GM23338 (cell line): Measurements from ENCODE around the gene NGF. TPM values are rescaled to one million over a fixed set of nuclear protein-coding genes. Genes with fewer than 3 reads are reported as not detected.
A peak's percentile ranks its signal among the peaks of the same experiment; 100 is the strongest.

ENCODE experiments used
- ATAC-seq: fragments of 200-7000 bp; cut with Tn5 transposase; 3 replicates; pipeline ENCODE4 v1.9.1; 2020
- DNase-seq: peaks from one replicate; pipeline ENCODE4 v3.0.0-alpha.2; 2015; ENCODE audit warnings: low spot score
- H2AFZ ChIP-seq: fragments of 200-600 bp; sonication (generic); 2 replicates; pipeline ENCODE4 v1.8.0; 2016; ENCODE audit warnings: antibody characterized with exemption, mild to moderate bottlenecking, moderate library complexity
- H3F3A ChIP-seq: fragments of 200-600 bp; sonication (generic); replicated peaks from 2 replicates; pipeline ENCODE4 v1.8.0; 2017; ENCODE audit warnings: antibody characterized with exemption, mixed run types, low read depth
- H3K27ac ChIP-seq: fragments of 200-600 bp; sonication (generic); 2 replicates; pipeline ENCODE4 v1.6.1; 2016; ENCODE audit warnings: low read depth
- H3K27me3 ChIP-seq: fragments of 200-600 bp; sonication (generic); 2 replicates; pipeline ENCODE4 v1.8.0; 2016; ENCODE audit warnings: mild to moderate bottlenecking, mixed run types, moderate library complexity; ENCODE audit not compliant: insufficient read depth
- H3K36me3 ChIP-seq: fragments of 200-600 bp; sonication (generic); 2 replicates; pipeline ENCODE4 v1.8.0; 2016; ENCODE audit warnings: mild to moderate bottlenecking; ENCODE audit not compliant: insufficient read depth
- H3K4me1 ChIP-seq: fragments of 200-600 bp; sonication (generic); 2 replicates; pipeline ENCODE4 v1.8.0; 2016; ENCODE audit warnings: mild to moderate bottlenecking, moderate library complexity; ENCODE audit not compliant: insufficient read depth
- H3K4me2 ChIP-seq: fragments of 200-600 bp; sonication (generic); 2 replicates; pipeline ENCODE4 v1.7.1; 2017; ENCODE audit warnings: mixed run types
- H3K4me3 ChIP-seq: fragments of 200-600 bp; sonication (generic); 2 replicates; pipeline ENCODE4 v1.6.1; 2016; ENCODE audit warnings: mixed run types
- H3K79me2 ChIP-seq: fragments of 200-600 bp; sonication (generic); replicated peaks from 2 replicates; pipeline ENCODE4 v1.8.0; 2017; ENCODE audit warnings: mild to moderate bottlenecking; ENCODE audit not compliant: insufficient read depth
- H3K9me2 ChIP-seq: fragments of 200-600 bp; sonication (generic); 2 replicates; pipeline ENCODE4 v1.8.0; 2017; ENCODE audit not compliant: insufficient read depth
- H4K20me1 ChIP-seq: fragments of 200-600 bp; sonication (generic); replicated peaks from 2 replicates; pipeline ENCODE4 v1.8.0; 2017; ENCODE audit warnings: mild to moderate bottlenecking; ENCODE audit not compliant: insufficient read depth
- H3K27ac Mint-ChIP-seq: 2 replicates; pipeline ENCODE4 v1.8.0; 2020; ENCODE audit warnings: inconsistent platforms, mild to moderate bottlenecking, moderate library complexity, mixed read lengths
- H3K27me3 Mint-ChIP-seq: 3 replicates; pipeline ENCODE4 v1.8.0; 2022; ENCODE audit warnings: low read depth, mild to moderate bottlenecking, moderate library complexity, mixed read lengths, inconsistent platforms; ENCODE audit not compliant: insufficient read depth, poor library complexity
- H3K36me3 Mint-ChIP-seq: 3 replicates; pipeline ENCODE4 v1.8.0; 2021; ENCODE audit warnings: low read depth, mild to moderate bottlenecking, inconsistent platforms, moderate library complexity, mixed read lengths
- H3K4me1 Mint-ChIP-seq: 3 replicates; pipeline ENCODE4 v1.8.0; 2020; ENCODE audit warnings: mild to moderate bottlenecking, inconsistent platforms, mixed read lengths
- H3K4me3 Mint-ChIP-seq: 3 replicates; pipeline ENCODE4 v1.8.0; 2021; ENCODE audit warnings: moderate library complexity, mild to moderate bottlenecking, inconsistent platforms, mixed read lengths
- H3K9me3 Mint-ChIP-seq: 3 replicates; pipeline ENCODE4 v1.8.0; 2020; ENCODE audit warnings: moderate library complexity, mild to moderate bottlenecking, inconsistent platforms, mixed read lengths
- CREB1 ChIP-seq: fragments of 250-450 bp; sonication (Bioruptor Pico); IDR thresholded peaks from 2 replicates; pipeline ENCODE4 v1.5.0; 2020; ENCODE audit warnings: low read depth, mild to moderate bottlenecking, moderate library complexity
- EZH2 ChIP-seq: fragments of 200-600 bp; sonication (generic); IDR thresholded peaks from one replicate; pipeline ENCODE4 v1.8.0; 2017; ENCODE audit warnings: antibody characterized with exemption, mild to moderate bottlenecking, low read depth; ENCODE audit not compliant: unreplicated experiment
- EZH2phosphoT487 ChIP-seq: fragments of 200-600 bp; sonication (generic); IDR thresholded peaks from one replicate; pipeline ENCODE4 v1.8.1; 2018; ENCODE audit warnings: antibody characterized with exemption; ENCODE audit not compliant: unreplicated experiment
- JUNB ChIP-seq: IDR thresholded peaks from one replicate; pipeline ENCODE4 v1.6.1; 2016; ENCODE audit warnings: antibody characterized with exemption; ENCODE audit not compliant: unreplicated experiment
- NANOG ChIP-seq: IDR thresholded peaks from 2 replicates; pipeline ENCODE4 v1.6.1; 2016; ENCODE audit warnings: antibody characterized with exemption, borderline replicate concordance
- STAT1 ChIP-seq: IDR thresholded peaks from one replicate; pipeline ENCODE4 v1.6.1; 2016; ENCODE audit warnings: antibody characterized with exemption; ENCODE audit not compliant: unreplicated experiment
- ZNF114 ChIP-seq: fragments of 250-450 bp; sonication (Bioruptor Pico); IDR thresholded peaks from 2 replicates; pipeline ENCODE4 v1.5.0; 2020; ENCODE audit warnings: mild to moderate bottlenecking, moderate library complexity
- polyA plus RNA-seq: library from polyadenylated mRNA; unstranded; fragments of >200 nt; fragmentation: Nextera tagmentation; extraction: Ambion mirVana; gene quantifications from 2 replicates; pipeline ENCODE4 v1.2.1, GENCODE V29; 2016
- total RNA-seq: library from RNA; depleted of rRNA; stranded (reverse); fragments of >200 nt; shearing (Covaris generic); gene quantifications from 2 replicates; pipeline ENCODE4 v1.2.3, GENCODE V29; 2014
- TF ChIP-seq, protein P1 (sequence below), 2 experiments: fragments of 200-600 bp in 1 of 2; sonication (generic) in 1 of 2; conservative IDR thresholded peaks; 2 replicates each; pipeline versions ENCODE4 v1.5.1 to v1.6.1; 2016 to 2017; ENCODE audit warnings: antibody characterized with exemption in 2 of 2, low read depth in 2 of 2, mild to moderate bottlenecking in 2 of 2, moderate library complexity in 1 of 2
- TF ChIP-seq, protein P2 (sequence below): IDR thresholded peaks from one replicate; pipeline ENCODE4 v1.6.1; 2018; ENCODE audit warnings: antibody characterized with exemption; ENCODE audit not compliant: unreplicated experiment
- TF ChIP-seq, protein P3 (sequence below): IDR thresholded peaks from 2 replicates; pipeline ENCODE4 v1.6.1; 2016; ENCODE audit warnings: antibody characterized with exemption

The NGF gene
- total and polyA plus RNA-seq, 2 experiments from 2014 or later, result 0.28 to 0.92 TPM

DNA sequence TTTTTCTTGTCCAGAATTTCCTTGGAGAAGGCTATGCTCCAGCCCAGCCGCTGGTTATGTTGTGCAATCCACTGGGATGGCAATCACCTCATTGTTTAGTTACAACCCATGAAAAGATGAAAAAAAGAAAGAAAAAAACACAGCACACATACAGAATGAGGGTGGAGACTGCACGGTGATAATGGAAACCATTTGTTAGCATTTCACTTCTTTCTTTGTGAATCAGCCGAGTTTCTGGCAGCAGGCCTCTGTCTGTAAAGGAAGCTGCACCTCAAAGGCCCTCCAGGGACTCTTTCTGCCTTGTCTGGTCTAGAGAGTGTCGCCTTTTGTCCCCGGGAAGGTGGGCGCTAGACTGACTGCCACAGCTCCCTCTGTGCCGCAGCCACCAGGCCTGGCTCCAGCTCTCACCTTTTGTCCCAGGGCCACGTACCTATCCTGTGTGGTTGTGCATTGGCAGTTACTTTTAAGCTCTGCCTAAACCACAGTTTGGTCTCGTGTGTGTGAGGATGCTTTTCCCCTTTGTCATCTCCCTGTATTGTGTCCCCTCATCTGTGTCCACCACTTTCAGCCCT, 35.6 kb downstream of the NGF start (continued):
- TF ChIP-seq, protein P1, sequence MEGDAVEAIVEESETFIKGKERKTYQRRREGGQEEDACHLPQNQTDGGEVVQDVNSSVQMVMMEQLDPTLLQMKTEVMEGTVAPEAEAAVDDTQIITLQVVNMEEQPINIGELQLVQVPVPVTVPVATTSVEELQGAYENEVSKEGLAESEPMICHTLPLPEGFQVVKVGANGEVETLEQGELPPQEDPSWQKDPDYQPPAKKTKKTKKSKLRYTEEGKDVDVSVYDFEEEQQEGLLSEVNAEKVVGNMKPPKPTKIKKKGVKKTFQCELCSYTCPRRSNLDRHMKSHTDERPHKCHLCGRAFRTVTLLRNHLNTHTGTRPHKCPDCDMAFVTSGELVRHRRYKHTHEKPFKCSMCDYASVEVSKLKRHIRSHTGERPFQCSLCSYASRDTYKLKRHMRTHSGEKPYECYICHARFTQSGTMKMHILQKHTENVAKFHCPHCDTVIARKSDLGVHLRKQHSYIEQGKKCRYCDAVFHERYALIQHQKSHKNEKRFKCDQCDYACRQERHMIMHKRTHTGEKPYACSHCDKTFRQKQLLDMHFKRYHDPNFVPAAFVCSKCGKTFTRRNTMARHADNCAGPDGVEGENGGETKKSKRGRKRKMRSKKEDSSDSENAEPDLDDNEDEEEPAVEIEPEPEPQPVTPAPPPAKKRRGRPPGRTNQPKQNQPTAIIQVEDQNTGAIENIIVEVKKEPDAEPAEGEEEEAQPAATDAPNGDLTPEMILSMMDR (conservative IDR thresholded peaks at IDR 0.05; ENCODE audit: low read depth in 2 of 2), result no peak
- TF ChIP-seq, protein P2, sequence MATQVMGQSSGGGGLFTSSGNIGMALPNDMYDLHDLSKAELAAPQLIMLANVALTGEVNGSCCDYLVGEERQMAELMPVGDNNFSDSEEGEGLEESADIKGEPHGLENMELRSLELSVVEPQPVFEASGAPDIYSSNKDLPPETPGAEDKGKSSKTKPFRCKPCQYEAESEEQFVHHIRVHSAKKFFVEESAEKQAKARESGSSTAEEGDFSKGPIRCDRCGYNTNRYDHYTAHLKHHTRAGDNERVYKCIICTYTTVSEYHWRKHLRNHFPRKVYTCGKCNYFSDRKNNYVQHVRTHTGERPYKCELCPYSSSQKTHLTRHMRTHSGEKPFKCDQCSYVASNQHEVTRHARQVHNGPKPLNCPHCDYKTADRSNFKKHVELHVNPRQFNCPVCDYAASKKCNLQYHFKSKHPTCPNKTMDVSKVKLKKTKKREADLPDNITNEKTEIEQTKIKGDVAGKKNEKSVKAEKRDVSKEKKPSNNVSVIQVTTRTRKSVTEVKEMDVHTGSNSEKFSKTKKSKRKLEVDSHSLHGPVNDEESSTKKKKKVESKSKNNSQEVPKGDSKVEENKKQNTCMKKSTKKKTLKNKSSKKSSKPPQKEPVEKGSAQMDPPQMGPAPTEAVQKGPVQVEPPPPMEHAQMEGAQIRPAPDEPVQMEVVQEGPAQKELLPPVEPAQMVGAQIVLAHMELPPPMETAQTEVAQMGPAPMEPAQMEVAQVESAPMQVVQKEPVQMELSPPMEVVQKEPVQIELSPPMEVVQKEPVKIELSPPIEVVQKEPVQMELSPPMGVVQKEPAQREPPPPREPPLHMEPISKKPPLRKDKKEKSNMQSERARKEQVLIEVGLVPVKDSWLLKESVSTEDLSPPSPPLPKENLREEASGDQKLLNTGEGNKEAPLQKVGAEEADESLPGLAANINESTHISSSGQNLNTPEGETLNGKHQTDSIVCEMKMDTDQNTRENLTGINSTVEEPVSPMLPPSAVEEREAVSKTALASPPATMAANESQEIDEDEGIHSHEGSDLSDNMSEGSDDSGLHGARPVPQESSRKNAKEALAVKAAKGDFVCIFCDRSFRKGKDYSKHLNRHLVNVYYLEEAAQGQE, result no peak
- TF ChIP-seq ZNF114 (CRISPR knock-in tag) (no peak), CREB1 (CRISPR knock-in tag) (no peak), EZH2 (no peak), EZH2phosphoT487 (no peak)

DNA sequence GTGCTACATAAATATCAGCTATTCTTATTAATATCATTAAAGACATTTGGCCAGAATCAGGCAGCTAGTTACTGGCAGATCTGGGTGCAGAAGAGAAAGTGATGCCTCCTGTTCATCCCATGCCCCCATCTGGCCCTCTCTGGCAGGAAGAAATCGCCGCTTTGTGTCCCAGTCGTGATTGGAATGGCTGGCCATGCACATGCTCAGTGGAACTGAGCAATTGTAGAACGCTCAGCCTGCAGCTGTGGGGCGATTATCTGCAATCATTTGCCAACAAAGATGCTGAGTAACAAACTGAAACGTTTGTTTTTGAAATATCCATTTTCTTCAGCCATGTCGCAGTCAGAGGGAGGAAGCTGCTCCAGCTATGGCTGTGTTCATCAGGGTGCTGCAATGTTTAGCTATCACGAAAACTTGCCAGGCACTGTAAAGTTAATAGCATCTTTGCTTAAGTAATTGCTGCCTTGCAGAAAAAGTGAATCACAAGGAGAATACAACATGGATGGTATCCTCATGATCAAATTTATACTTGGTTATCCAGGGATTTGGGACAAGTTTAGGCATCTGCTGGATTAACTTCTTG, 36.5 kb downstream of the NGF start:
- H2AFZ ChIP-seq, result peak overlapping the region; percentile 52; the same call in 1 of the 2 replicates
- H3K4me1 Mint-ChIP-seq, result peaks cover 28% of the 10 kb centered on the region
- H3K4me2 ChIP-seq, result no peak overlapping the region
- TF ChIP-seq, protein P1 (conservative IDR thresholded peaks at IDR 0.05; ENCODE audit: low read depth in 2 of 2), result no peak
- no peak for TF ChIP-seq JUNB
- no peak for TF ChIP-seq EZH2phosphoT487
- TF ChIP-seq EZH2, result no peak
- TF ChIP-seq, protein P3, sequence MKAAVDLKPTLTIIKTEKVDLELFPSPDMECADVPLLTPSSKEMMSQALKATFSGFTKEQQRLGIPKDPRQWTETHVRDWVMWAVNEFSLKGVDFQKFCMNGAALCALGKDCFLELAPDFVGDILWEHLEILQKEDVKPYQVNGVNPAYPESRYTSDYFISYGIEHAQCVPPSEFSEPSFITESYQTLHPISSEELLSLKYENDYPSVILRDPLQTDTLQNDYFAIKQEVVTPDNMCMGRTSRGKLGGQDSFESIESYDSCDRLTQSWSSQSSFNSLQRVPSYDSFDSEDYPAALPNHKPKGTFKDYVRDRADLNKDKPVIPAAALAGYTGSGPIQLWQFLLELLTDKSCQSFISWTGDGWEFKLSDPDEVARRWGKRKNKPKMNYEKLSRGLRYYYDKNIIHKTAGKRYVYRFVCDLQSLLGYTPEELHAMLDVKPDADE, result no peak
- TF ChIP-seq ZNF114 (CRISPR knock-in tag), result no peak
- no peak for TF ChIP-seq STAT1
- no peak for TF ChIP-seq NANOG
- TF ChIP-seq CREB1 (CRISPR knock-in tag), result no peak

More for the DNA sequence above, 36.5 kb downstream of the NGF start:
- no peaks in the 10 kb centered on the region for H3K36me3 ChIP-seq
- no peak overlapping the region for H3K27ac Mint-ChIP-seq
- H3F3A ChIP-seq, result no peaks in the 10 kb centered on the region
- H3K4me1 ChIP-seq, result peaks cover 18% of the 10 kb centered on the region
- H3K9me2 ChIP-seq, result peaks cover 15% of the 10 kb centered on the region; the same call in 1 of the 2 replicates
- H3K9me3 Mint-ChIP-seq, result no peaks in the 10 kb centered on the region
- no peaks in the 10 kb centered on the region; the same call in 2 of the 3 replicates for H3K36me3 Mint-ChIP-seq
- no peak overlapping the region for H3K4me3 Mint-ChIP-seq
- DNase-seq (no peak), ATAC-seq (no peak)
- H3K79me2 ChIP-seq, result no peaks in the 10 kb centered on the region
- no peak overlapping the region for H3K4me3 ChIP-seq
- no peak overlapping the region for H3K27ac ChIP-seq
- H4K20me1 ChIP-seq, result no peaks in the 10 kb centered on the region
- H3K27me3 Mint-ChIP-seq, result no peaks in the 10 kb centered on the region
- H3K27me3 ChIP-seq, result no peaks in the 10 kb centered on the region
